ENCODE data around the gene ACP7.
"Not testable (repeated sequence)": the region's sequence is repeated elsewhere in the genome, so short reads cannot be mapped to it uniquely, and the experiment has no call there.

ACP7 gene

DNA sequence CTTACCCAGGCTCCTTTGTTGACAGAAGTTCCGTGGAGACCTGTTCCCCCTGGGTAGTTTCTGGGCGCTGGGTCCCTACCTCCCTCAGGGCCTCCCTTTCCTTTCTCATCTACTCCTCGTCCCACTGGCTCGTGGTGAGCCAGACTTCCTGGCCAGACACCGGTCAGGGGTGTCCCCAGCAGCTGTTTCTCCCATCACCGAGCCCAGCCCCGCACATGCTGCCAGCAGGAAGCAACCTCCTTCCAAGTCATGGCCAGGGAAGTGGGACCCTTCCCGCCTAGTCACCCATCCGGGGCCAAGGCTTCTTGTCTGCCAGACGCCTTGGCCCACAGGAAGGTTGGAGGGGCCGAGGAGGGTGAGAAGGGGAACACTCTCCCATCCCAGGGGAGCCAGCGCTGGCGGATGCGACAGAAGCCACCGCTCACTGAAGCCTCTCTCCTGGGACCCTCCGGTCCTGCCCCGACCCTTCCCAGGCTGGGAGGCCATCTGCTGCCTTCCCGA is 47.1 kb downstream of the ACP7 start:
- no peak for DNase-seq (ENCODE audit: low spot score)

DNA sequence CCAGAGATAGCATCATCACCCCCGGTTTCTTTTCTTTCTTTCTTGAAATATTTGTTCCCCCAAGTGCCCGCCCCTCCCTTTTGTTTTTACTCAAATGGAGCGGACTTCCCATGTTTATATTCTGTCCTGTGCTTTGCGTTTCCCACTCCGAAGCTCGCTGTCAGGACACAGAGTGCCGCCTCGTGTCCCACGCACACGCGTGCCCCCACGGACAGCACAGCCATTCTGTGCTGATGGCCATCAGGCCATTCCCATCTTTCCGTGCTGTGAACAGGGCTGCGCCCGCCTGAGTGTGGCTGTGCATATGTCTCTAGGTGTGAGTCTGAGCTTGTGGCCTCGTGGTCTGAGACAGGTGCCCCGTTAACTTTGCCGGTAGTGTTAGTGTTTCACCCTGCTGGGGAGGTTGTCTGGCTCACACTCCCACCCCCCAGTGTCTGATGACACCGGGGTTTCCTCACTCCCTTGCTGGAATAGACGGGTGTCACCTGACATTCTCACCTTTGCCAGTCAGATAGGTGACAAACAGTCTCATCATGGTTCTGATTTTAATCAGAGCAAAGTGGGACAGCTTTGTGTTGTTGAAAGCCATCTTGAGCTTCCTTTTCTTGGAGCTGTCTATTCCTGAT is 48.3 kb downstream of the ACP7 start:
- DNase-seq (ENCODE audit: low spot score), result no peak

- DNase-seq (ENCODE audit: low spot score), result no peak
Measured at GRCh38 chr19:39133431-39134270, 49.5 kb downstream of the ACP7 start.

DNA sequence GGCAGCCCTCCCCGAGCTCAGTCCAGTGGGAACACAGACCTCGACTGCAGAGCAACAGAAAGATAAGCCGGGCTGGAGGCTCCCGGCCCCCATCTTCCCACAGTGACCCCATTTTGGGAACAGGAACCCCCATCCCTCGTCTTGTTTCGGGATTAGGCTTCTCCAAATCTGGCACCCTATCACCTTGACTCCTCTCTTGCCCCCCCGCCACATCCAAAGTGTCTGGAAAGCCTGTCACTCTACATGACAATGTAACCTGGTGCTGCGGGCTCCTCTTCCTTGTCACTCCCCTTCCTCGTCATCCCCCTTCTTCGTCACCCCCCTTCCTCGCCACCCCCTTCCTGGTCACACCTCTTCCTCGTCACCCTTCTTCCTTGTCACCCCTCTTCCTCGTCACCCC is 51.5 kb downstream of the ACP7 start:
- no peak for DNase-seq (ENCODE audit: low spot score)

DNA sequence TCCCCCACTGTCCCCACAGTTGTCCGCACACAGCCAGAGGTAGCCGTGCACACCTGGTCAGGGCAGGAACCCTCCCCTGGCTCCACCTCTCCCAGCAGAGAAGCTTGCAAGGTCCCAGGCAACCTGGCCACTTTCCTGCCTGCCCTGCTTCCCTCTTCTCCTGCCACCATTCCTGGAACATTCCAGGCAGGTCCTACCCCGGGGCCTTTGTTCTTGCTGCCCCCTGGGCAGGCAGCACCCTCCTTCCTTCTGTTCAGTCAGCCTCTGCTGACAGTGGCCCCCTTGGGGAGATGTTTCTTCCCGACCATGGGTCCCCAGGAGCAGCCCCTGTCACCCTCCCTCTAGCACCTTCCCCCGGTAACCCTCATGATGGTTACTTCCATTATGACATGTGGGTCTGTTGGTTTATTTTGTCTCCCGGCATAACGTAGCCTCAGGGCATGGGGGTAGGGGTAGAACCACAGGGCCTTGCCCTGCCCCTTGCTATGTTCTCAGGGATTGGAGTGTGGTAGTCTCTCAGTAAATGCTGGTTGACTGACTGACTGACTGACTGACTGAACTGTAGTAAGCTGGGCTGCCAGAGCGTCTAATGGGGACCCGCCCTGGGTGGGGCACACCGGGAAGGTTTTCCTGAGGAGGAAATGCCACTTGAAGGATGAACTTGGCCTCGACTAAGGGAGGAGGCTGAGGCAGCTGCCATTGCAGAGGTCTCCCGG is 52.2 kb downstream of the ACP7 start:
- DNase-seq (ENCODE audit: low spot score), result no peak

GRCh38 chr19:39137131-39137530 is 53.0 kb downstream of the ACP7 start:
- DNase-seq (ENCODE audit: low spot score), result no peak

DNA sequence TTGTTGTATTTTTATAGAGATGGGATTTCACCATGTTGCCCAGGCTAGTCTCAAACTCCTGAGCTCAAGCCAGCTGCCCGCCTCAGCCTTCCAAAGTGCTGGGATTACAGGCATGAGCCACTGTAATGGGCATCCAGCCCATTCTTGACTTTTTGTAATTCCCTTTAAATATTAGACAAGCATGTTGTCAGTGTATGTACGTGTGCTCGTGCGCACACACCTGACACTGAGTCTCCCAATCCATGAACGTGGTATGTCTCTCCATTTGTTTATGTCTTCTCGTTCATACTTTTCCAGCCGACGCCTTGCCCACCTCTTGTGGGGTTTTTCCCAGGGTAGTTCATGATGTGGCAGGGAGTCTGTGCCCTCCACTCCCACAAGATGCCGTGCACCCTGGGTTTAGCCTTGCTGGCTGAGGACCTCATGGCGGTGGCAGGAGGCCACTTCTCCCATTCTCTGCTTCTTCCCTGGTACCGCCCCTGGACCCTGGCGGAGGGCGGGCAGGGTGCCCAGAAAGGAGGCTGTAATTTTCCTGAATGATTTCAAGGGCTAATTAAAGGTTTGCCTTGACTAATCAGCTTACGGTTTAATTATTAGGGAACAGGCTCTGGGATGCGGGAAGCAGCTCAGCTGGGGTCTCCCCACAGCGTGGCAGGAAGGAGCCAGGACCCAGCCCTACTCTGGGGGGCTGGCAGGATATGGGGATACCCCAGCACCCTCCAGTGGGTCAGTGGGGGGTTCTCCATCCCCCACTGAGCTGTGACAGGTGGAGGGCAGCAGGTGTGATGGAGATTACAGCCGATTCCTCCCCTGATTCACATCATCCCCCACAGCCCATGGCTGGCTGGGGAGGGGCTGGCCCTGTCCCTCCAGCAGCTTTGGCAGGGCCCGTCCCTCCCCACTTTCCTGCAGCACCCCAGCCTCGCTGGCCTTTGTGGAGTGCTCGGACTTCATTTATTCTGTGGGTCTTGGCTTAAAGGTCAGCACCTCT is 54.3 kb downstream of the ACP7 start:
- DNase-seq (ENCODE audit: low spot score), result no peak

DNA sequence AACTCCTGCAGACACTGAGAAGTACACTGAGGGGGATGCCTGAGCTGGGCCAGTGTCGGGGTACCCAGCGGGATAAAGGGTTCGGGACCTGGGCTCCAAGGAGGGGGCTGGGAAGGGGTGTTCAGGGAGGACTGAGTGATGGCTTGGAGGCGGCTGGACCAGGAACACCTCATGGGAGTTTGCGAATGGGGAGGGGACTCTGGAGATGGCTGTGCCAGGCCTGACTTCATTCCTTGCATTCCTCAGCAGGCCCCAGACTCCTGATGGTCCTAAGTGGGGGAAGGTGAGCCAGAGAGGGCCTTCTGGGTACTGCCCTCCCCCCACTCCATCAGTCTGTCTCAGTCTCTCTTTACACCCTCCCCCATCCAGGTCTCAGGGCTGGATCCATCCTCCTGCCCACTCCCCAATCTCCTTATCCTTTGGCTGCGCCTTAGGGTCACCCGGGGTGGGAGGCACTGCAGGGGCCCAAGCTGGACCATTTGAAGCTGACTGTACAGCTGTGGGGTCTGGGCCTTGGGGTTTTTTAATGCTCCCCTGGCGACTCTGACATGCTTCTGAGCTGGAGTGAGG is 55.2 kb downstream of the ACP7 start:
- DNase-seq (ENCODE audit: low spot score), result no peak

DNA sequence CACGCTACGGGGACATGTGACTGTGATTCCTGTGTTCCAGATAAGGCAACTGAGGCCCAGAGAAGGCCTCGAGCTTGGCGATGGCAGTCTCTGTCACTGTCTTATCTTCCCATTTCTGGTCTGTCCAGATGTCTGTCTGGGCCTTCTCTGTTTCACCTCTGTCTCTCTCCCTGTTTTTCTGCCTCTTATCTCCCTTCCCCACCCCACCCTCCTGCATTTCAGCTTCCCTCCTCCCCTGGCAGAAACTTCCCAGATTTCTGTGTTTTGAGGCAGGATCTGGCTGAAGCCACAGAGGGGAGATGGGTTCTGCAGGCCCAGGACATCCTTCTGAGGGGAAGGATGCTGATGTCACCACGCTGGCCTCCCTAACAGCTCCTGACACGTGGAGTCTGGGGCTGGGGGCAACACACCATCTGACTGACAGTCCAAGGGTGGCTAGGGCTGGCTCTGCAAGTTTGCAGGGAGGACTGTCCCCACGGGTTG is 55.8 kb downstream of the ACP7 start:
- no peak for DNase-seq (ENCODE audit: low spot score)

DNA sequence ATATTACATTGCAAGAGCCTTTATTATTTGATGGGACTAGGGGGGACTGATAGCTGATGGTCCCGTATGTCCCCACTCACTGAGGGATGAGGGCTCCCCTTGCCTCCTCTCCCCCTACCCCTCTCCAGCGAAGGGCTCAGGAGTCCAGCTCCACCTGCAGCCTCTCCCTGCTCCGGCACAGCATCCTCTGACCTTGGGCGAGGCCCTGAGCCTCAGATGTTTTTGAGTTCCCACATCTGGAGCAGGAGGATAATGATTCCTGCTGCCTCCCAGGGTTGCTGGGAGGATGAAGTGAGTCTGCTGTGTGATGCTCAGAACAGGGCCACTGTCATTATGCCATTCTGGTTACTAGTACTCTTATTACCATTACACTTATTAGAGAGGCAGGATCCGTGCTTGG is 56.4 kb downstream of the ACP7 start:
- no peak for DNase-seq (ENCODE audit: low spot score)

GRCh38 chr19:39141929-39142328 is 57.8 kb downstream of the ACP7 start:
- no peak for DNase-seq (ENCODE audit: low spot score)

GRCh38 chr19:39142630-39143029 is 58.5 kb downstream of the ACP7 start:
- DNase-seq (ENCODE audit: low spot score), result no peak

- not testable (repeated sequence) for DNase-seq (ENCODE audit: low spot score)
Measured at GRCh38 chr19:39143757-39144289, 59.7 kb downstream of the ACP7 start.

DNA sequence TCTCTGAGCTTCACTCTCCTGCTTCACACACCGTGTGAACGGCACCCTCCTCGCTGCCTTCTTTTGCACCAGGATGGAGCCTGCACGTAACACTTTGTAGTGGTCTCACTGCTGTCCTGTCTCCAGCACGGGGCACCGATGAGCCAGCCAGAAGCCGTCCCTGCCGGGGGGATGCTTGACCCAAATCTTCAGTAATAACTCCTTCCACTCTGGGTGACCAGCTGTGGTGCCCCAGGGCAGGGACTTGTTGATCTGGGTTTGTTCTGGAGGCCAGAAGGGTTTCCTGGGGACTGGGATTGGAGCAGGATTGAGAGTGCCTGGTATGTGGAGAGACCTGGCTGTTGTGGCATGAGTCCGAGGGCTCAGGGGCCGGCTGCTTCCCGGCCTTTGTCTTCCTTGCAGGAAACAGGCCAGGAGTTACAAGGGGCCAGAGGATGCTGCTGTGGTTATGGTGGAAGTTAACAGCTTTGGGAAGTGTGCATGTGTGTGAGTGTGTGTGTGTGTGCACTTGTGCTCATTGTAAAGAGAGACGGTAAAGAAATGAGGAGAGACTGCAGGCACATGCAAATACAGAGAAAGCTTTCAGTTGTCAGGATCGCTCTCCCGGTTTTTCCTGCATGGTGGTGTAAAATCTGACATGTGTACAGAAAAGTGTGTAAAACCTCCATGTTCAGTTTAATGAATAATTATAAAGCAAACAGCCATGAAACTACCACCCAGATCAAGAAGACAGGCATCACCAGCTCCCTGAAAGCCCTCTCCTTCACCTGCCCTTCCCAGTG is 60.3 kb downstream of the ACP7 start:
- no peak for DNase-seq (ENCODE audit: low spot score)

- no peak for DNase-seq (ENCODE audit: low spot score)
Measured at GRCh38 chr19:39145180-39145953, 61.2 kb downstream of the ACP7 start.

DNA sequence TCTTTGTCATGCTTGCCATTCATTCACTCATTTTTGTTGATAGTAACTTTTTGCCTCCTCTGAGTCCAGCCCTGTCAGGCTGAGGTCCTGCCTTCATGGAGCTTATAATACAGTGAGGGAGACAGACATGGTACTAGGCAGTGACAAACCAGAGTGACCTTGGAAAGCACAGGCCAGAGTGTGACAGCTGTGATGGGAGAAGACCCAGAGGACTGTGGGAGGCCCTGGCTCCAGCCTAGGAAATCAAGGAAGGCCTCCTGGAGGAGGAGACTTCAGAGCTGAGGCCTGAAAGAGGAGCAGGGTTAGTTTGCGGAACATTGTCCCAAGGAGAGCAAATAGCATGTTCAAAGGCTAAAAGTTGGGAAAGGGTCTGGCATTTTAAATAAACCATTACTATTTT is 61.9 kb downstream of the ACP7 start:
- DNase-seq (ENCODE audit: low spot score), result no peak

DNA sequence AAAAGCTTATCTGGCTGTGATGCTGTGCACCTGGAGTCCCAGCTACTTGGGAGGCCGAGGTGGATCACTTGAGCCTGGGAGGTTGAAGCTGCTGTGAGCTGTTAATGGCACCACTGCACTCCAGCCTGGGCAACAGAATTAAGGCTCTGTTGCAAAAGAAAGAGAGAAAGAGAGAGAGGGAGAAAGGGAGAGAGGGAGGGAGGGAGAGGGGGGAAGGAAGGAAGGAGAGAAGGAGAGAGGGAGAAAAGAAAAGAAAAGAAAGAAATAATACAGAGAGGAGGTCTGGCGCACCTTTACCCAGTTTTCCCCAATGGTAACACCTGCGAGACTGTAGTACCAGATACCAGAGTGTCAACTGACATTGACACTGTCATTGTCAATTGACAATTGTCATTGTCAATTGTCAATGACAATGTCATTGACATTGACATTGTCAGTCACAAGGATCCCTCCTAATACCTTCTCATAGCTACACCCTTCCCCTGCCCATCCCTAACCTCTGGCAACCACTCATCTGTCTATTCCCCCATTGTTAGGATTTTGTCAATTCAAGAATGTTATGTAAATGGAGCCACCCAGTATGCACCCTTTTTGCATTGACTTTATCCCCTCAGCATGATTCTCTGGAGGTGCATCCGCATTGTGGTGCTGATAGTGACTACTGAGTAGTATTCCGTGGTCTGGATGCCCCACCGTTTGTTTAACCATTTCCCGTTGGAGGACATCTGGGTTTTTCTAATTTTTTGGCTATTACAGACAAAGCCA is 62.7 kb downstream of the ACP7 start:
- no peak for DNase-seq (ENCODE audit: low spot score)

DNA sequence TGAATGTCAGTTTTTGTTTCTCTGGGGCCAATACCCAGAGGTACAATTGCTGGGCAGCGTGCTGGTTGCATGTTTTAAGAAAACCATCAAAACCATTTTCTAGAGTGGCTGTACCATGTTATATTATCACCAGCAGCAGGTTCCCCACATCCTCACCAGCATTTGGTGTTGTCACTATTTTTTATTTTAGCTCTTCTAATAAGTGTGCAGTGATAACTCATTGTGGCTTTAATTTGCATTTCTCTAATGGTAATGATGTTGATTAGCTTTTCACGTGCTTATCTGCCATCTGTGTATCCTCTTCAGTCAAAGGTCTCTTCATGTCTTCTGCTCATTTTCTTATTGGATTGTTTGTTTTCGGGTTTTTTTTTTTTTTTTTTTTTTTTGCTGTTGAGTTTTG is 63.3 kb downstream of the ACP7 start:
- DNase-seq (ENCODE audit: low spot score), result no peak

Data from HuH-7 (cell line).